Activated CD8-positive, alpha-beta memory T cell treated with anti-CD3 and anti-CD28 coated beads for 1 hour (primary cell): ENCODE measurements around the gene SAMD10.
"Not testable (repeated sequence)": the region's sequence is repeated elsewhere in the genome, so short reads cannot be mapped to it uniquely, and the experiment has no call there.

Source experiments
- DNase-seq, 2 donors: peaks; one replicate each; pipeline ENCODE4 v3.0.0-alpha.2; 2020; ENCODE audit warnings: low read depth in 1 of 2; ENCODE audit errors: extremely low read depth in 1 of 2

SAMD10 gene

DNA sequence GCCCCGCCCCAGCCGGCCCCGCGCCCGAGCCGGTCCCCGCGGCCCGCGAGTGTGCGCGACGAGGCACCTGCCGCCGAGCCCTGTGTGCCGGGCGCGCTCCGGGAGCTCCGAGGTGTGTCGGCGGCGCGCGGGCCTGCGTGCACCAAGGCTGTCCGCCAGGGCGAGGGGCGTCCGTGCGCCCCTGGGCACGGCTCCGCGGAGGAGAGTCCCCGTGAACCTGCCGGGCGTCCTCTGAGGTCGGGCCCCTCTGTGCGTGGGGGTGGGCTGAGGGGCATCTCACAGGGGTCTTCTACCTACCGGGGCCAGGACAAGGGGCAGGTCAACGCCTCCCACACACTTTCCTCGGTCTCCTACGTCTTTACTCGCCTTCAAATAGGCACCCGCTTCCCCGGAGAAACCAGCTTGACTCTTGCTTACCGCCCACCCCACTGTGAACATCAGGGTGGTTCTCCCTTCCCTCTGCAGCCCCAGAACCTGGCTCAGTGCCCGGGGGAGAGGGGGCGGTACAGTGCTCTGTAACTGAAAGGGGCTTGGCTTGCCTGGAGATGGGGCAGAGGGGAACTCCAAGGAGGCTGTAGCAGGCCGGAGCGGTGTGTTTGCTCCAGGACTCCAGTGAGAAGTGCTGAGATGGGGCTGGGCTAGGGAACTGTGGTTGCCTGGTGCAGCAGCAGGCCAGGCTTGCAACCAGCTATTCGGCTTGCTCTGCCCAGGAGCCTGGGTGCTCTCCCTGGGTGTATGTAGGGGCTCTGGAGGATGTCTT, at the start of gene SAMD10:
TSS of gene SAMD10 (minus strand) at position 86 of the 760 bp plus-strand sequence. CDS start 175 bp downstream, outside the sequence.
- DNase-seq: peak in 1 of 2 donors; percentile 49

DNA sequence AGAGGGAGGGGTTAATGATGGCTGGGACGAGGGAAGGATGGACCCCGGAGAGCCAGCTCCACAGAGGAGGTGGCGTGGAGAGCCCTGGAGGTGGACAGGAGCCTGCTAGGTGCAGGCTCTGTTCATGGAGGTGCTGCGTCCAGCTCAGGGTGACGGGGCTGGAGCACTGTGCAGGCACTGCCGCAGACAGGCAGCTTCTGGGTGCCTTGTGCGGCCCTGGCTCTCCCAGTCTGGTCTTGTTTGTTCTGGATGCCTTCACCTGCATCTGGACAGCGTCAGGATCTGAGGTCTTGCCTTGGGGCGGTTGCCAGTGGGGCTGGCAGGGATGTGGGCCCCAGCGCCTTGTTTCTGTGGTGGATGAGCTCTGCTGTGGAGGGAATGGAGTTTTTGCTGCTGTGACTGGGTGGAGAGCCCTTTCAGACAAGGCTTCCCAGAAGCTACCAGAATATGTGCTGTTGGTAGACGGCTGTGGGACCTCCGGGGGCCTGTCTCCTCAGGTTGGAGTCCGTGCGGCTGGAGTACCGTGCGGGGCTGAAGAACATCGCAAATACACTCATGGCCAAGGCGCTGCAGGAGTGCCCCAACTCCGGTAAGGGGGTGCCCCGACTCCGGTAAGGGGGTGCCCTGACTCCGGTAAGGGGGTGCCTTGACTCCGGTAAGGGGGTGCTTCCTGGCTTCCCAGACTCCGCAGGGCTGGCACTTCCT, 48.7 kb upstream of the SAMD10 start:
- no peak for DNase-seq

DNA sequence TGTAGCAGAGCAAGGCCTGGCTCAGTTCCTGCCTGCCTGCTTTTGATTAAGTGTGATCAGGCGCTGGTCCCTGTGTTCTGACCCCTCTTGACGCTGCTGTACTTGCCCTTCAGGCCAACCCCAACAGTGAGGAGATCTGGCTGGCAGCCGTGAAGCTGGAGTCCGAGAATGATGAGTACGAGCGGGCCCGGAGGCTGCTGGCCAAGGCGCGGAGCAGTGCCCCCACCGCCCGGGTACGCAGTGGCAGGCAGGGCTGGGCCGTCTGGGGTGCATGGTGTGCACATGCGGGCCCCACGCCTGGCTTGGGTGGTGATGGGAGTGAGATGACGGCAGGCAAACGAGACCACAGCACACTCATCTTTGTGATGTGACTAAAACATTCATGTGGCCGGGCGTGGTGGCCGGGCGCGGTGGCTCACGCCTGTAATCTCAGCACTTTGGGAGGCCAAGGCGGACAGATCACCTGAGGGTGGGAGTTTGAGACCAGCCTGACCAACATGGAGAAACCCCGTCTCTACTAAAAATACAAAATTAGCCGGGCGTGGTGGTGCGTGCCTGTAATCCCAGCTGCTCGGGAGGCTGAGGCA, 46.5 kb upstream of the SAMD10 start:
- no peak for DNase-seq

DNA sequence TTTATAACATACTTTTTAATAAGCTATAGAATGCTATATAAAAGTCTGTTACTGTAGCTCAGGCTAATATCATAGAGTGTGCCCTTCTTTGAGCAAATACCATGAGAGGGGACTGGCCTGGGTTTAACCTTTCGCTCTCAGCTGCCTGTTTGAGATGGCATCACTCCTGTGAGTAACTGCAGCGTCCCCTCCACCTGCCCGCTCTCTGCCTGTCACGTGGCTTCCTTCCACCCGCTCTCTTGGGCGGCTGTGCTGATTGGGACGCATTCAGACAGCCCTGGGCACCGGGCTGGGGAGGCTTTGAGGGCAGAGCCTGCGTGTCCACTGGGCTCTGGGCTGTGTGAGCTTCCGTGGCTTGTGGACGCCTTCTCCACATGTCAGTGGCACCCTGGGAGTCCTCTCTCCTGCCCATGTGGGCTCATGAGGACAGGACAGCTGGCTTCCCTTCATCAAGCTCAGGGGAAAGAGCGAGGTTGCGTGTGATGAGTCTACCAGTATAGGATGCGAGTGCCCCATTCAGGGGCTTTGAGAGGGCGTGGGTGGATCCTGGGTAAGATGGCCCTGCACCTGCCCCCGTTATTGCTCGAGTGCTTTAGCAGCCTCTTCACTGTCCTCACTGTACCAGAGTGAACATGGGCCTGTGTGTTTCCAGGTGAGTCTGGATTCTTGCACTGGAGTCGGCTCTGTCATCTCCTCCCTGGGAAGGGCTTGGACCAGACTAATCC, 45.8 kb upstream of the SAMD10 start:
- no peak for DNase-seq

DNA sequence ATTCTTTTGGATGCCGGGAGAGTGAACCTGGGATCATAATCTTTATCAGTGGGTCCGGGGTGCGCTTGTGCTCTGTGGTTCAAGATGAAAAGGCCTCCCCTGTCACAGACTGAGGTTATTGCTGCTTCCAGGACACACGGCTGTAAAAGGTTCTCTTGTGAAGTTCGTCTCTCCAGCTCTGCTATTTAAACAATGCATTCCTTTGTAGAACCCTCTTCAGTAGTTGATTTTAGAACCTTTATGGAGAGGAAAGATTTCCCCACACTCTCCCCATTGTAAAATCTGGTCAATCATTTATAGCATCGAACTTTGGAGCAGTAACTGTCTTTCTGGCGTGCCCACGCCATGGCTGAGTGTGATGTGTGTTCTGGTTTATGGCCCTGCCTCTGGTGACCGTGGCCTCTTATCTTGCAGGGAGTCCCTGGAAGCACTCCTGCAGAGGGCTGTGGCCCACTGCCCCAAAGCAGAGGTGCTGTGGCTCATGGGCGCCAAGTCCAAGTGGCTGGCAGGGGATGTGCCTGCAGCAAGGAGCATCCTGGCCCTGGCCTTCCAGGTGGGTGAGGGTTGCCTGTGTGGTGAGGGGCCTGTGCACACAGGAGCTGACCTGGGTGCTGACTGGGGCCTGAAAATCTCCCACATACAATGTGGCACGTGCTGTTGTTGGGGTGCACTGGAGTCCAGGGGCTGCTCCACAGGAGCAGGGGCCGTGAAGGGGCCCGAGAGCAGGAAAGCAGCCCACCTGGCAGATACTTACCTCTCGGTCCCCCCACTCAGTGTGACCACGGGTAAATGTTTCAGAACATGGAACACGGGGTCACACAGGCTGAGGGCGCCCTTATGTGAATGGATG, 44.9 kb upstream of the SAMD10 start:
- no peak for DNase-seq

DNA sequence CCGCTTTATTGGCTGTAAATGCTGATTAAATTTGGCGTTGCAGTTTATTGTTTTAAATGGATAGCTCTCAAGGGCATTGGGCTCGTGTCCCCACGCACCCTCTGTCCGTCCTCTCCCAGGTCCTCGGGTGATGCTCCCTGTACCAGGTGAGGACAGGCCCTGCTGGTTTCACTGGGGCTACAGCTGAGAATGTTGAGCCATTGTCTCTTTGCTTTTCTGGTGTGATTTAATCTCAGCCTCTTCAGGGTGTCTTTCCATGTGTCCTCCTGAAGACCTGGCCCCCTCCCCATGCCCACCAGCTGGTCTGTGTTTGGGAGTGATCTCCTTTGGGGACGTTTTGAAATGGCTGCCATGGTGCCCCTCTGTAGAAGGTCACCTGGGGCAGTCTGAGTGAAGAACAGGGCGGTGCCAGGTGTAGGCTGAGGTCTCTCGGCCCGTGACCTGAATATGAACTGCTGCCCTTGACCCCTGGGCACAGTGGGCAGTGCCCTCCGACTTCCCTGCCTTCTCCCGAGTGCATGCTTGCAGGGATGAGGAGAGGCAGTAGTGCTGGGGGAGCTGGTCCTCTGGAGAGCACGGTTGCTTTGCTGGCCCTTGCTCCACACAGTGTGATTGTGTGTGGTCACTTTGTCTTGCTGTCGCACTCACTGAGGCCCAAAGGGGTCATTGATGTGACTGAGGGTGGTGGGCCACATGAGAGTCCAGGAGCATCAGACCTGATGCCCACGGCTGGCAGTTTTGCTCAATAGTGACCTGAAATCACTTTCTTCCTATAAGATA, 44.1 kb upstream of the SAMD10 start:
- DNase-seq: no peak

DNA sequence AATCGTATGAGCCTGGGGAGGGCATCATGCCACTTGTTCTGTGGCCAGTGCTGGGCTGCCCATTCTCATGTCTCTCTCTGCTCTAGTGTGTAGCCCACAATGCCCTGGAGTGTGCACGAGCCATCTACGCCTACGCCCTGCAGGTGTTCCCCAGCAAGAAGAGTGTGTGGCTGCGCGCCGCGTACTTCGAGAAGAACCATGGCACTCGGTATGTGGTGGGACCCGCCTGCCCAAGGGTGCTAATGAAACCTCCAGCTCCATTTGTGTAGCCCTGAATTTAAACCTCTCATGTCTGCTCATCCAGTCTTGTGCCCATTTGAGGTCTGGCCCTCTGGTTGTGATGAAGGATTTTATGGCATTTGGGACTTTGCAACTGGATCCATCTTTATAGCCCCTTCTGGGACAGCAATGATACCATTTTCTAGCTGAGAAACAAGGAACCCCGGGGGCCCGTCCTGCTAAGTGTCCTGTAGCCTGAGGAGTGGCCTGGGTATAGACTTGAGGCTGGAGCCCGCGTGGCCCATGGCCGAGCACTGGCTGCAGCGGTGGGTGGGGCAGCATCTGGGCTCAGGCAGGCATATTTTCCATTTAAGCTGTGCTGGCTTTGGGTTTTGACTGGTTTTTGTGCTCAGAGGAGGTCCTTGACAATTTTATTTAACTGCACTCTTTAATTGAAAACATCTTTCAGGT, 43.4 kb upstream of the SAMD10 start:
- DNase-seq: no peak

DNA sequence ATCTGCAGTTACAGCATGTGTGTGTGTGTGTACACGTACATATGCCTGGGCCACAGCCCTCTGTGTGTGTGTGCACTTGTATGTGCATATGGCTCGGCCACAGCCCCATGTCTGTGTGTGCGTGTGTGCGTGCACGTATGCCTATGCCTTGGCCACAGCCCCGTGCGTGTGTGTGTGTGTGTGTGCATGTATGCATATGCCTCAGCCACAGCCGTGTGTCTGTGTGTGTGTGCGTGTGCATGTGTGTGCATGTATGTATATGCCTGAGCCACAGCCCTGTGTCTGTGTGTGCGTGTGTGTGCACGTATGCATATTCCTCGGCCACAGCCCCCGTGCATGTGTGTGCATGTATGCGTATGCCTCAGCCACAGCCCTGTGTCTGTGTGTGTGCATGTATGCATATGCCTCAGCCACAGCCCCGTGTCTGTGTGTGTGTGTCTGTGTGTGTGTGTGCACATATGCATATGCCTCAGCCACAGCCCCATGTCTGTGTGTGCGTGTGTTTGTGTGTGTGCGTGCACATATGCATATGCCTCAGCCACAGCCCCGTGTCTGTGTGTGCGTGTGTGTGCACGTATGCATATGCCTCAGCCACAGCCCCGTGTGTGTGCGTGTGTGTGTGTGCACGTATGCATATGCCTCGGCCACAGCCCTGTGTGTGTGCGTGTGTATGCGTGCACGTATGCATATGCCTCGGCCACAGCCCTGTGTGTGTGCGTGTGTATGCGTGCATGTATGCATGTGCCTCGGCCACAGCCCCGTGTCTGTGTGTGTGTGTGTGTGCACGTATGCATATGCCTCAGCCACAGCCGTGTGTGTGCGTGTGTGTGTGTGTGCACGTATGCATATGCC, 41.9 kb upstream of the SAMD10 start:
- no peak for DNase-seq

DNA sequence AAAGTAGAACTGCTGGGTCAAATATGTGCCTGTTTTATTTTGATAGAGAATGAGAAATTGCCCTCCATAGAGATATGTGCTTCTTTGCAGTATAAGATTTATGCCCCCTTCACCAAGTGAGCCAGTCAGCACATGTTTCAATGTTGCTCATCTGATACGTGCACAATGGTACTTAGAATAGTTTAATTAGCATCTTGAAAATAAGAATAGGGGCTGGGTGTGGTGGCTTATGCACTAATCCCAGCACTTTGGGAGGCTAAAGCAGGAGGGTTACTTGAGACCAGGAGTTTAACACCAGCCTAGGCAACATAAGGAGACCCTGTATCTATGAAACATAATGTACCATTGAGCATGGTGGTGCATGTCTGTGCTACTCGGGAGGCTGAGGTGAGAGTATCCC, 36.2 kb upstream of the SAMD10 start:
- no peak for DNase-seq

DNA sequence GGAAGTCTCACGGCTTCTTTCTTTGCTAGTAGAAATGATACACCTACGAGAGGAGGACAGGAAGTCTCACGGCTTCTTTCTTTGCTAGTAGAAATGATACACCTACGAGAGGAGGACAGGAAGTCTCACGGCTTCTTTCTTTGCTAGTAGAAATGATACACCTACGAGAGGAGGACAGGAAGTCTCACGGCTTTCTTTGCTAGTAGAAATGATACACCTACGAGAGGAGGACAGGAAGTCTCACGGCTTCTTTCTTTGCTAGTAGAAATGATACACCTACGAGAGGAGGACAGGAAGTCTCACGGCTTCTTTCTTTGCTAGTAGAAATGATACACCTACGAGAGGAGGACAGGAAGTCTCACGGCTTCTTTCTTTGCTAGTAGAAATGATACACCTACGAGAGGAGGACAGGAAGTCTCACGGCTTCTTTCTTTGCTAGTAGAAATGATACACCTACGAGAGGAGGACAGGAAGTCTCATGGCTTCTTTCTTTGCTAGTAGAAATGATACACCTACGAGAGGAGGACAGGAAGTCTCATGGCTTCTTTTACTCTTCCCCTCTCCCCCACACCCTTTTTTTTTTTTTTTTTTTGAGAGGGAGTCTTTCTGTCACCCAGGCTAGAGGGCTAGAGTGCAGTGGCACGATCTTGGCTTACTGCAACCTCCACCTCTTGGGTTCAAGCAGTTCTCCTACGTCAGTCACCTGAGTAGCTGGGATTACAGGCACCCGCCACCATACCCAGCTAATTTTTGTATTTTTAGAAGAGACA, 33.1 kb upstream of the SAMD10 start:
- DNase-seq: not testable (repeated sequence)

DNA sequence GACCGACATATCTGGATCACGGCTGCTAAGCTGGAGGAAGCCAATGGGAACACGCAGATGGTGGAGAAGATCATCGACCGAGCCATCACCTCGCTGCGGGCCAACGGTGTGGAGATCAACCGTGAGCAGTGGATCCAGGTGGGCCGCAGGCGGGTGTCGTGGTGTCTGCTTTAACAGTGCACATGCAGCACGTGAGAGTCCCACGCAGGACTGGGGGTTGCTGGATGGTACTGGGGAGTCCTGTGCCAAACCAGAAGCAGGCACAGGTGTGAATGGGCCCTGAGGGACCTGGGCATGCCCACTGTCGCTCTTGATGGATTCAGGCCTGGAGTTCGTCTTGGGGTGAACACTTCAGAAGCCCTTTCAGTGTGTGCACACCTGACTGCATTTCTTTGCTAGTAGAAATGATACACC, 31.9 kb upstream of the SAMD10 start:
- no peak for DNase-seq

DNA sequence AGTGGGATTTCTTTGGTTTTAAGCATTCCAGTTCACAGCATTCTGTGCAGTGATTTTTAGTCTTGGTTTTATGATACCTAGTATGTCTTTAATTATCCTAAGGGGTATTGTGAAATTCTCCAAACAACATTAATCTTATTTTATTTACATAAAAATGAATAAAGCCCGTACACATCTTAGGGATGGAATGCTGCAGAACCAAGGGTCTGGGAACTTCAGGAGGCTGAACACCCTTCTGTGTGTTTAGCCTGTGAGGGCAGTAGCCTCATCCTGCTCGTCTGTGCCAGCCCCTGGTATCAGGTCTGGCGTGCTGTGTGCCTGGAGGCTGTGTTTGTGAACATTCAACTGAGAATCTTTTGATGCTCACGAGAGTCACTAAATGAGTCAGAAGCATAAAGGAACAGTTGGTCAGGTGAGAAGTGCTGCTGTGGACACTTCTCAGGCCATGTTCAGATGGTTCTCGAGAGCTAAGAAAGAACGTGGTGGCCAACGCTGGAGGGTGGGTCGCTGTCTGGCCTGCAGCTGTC, 31.3 kb upstream of the SAMD10 start:
- DNase-seq: no peak

DNA sequence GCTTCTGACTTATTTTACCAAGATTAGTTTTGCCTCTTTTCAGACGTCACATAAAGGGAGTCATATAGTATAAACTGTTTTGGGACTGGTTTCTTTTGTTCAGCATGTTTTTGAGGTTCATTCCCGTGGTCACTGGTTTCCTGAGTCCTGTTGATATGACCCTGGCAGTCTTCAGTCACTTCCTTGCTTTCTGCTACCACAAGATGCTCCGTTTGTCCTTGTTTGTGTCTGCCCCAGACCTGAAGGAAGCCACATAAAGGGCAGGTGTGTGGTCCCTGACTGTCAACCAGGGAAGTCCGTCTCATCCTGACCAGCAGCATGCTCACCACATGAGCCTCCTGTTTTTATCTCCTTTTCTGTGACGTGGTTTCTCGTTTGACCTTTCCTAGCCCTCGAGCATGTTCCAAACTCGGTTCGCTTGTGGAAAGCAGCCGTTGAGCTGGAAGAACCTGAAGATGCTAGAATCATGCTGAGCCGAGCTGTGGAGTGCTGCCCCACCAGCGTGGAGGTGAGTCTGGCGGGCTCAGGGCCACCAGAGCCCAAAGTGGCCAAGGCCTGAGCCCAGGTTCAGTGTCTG, 30.5 kb upstream of the SAMD10 start:
- no peak for DNase-seq

DNA sequence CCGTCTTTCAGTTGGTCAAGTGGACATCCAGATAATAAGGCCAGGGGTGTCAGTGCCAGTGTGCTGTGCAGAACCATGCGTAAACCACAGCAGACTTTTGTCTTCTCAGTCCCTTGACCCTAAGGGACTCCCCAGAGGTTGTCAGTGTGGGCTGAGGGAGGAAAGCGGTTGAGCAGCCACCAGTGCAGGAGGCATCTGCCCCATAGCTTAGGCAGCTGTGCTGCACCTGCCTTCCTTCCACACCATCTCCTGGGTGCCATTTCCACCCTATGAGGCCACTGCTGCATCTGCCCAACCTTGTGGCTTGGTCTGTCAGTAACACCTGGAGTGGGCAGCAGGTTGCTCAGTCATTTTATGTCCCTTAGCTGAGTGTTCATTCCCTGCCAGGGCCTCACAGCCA, 27.5 kb upstream of the SAMD10 start:
- DNase-seq: no peak

DNA sequence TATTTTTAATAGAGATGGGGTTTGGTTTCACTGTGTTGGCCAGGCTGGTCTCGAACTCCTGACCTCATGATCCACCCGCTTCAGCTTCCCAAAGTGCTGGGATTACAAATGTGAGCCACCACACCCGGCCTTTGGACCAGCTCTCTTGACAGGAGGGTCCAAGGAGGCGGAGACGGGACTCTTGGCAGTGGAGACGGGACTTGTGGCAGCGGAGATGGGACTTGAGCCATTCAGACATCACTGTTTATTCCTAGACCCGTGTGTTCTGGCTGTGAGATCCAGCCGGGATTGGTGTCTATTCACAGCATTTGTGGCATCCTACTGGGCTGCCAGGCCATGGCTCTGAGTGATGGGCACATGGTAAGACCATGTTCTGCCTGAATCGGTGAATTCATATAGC, 27.0 kb upstream of the SAMD10 start:
- DNase-seq: no peak

DNA sequence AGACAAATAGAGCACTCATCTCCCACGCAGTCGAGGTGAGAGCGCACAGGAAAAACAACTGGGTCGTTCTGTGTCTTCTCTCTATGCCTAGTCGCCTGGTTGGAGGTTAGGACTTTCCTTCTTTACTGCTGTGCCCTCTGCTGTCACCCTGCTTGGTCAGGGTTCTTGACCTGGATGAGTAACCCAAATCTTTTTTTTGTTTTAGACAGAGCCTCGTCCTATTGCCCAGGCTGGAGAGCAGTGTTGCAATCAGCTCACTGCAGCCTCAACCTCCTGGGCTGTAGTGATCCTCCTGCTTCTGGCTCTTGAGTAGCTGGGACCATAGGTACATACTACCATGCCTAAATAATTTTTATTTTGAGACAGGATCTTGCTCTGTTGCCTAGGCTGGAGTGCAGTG, 26.0 kb upstream of the SAMD10 start:
- DNase-seq: no peak
